H1 (cell line): ENCODE results near the gene EPB41L2. TPM values are rescaled to one million over a fixed set of nuclear protein-coding genes. Genes with fewer than 3 reads are reported as not detected.

ENCODE experiments used
- CTCF ChIA-PET: fragments of 300-600 bp; sonication (Branson Sonifier 250); formaldehyde crosslinking; loops from one replicate; lab custom pipeline; 2021; ENCODE audit not compliant: partially characterized antibody; lab: Charles Lee
- POLR2A ChIA-PET: fragments of 300-600 bp; sonication (Branson Sonifier 250); formaldehyde crosslinking; loops from one replicate; lab custom pipeline; 2021; ENCODE audit warnings: inconsistent platforms; ENCODE audit not compliant: partially characterized antibody; lab: Charles Lee
- DNase-seq, 2 experiments: peaks; one replicate each; pipeline versions ENCODE4 v3.0.0 to v3.0.0-alpha.2; 2010 to 2022; ENCODE audit warnings: low spot score in 2 of 2, low read depth in 1 of 2, mixed read lengths in 1 of 2
- FAIRE-seq: peaks from 2 replicates; lab custom pipeline; 2011; peaks lifted over from hg19 to GRCh38; lab: Jason Lieb, UNC
- H2AFZ ChIP-seq: 2 replicates; pipeline ENCODE4 v1.8.1; 2012; ENCODE audit warnings: low read length, inconsistent platforms
- H2AK5ac ChIP-seq: 2 replicates; pipeline ENCODE4 v1.6.1; 2013; ENCODE audit warnings: low read depth, low read length
- H2BK120ac ChIP-seq: replicated peaks from 2 replicates; pipeline ENCODE3; 2013; ENCODE audit warnings: low read depth, low read length, inconsistent platforms
- H2BK12ac ChIP-seq: 2 replicates; pipeline ENCODE4 v1.6.1; 2013; ENCODE audit warnings: low read depth, low read length
- H2BK15ac ChIP-seq: 2 replicates; pipeline ENCODE4 v1.6.1; 2013; ENCODE audit warnings: low read length
- H2BK20ac ChIP-seq: 2 replicates; pipeline ENCODE4 v1.6.1; 2013; ENCODE audit warnings: low read length
- H2BK5ac ChIP-seq: 2 replicates; pipeline ENCODE4 v1.6.1; 2013; ENCODE audit warnings: low read depth, low read length
- H3K14ac ChIP-seq: 2 replicates; pipeline ENCODE4 v1.6.1; 2013; ENCODE audit warnings: inconsistent platforms; ENCODE audit not compliant: insufficient read length
- H3K18ac ChIP-seq: 2 replicates; pipeline ENCODE4 v1.6.1; 2013; ENCODE audit warnings: low read length; ENCODE audit errors: extremely low read depth
- H3K23ac ChIP-seq: 2 replicates; pipeline ENCODE4 v1.6.1; 2013; ENCODE audit warnings: inconsistent platforms; ENCODE audit not compliant: insufficient read length
- H3K23me2 ChIP-seq: 2 replicates; pipeline ENCODE4 v1.6.1; 2013; ENCODE audit warnings: low read depth, low read length
- H3K27ac ChIP-seq: 2 replicates; pipeline ENCODE4 v1.6.1; 2011; ENCODE audit warnings: low read depth, low read length, inconsistent platforms
- H3K27me3 ChIP-seq, 4 experiments: replicated peaks in 1 of 4; 1 replicate in 1 of 4; 2 replicates in 3 of 4; pipeline versions ENCODE4 v1.6.1 to v1.8.1; 2011 to 2013; ENCODE audit warnings: low read length in 3 of 4, mild to moderate bottlenecking in 3 of 4, inconsistent platforms in 2 of 4, mixed read lengths in 2 of 4, moderate library complexity in 1 of 4; ENCODE audit not compliant: control insufficient read depth in 3 of 4, insufficient read depth in 3 of 4; ENCODE audit errors: extremely low read depth in 1 of 4
- H3K36me3 ChIP-seq, 4 experiments: 2 replicates each; pipeline versions ENCODE4 v1.6.1 to v1.8.1; 2011 to 2013; ENCODE audit warnings: mild to moderate bottlenecking in 4 of 4, low read length in 3 of 4, moderate library complexity in 2 of 4, control low read depth in 1 of 4, inconsistent platforms in 1 of 4; ENCODE audit not compliant: insufficient read depth in 4 of 4, control insufficient read depth in 2 of 4
- H3K4ac ChIP-seq: replicated peaks from 2 replicates; pipeline ENCODE3; 2013; ENCODE audit warnings: low read length, low read depth, mixed read lengths, inconsistent platforms; ENCODE audit not compliant: insufficient read length
- H3K4me1 ChIP-seq, 4 experiments: replicated peaks in 1 of 4; 1 replicate in 1 of 4; 2 replicates in 3 of 4; pipeline versions ENCODE4 v1.6.1 to v1.8.1; 2011 to 2013; ENCODE audit warnings: low read length in 3 of 4, inconsistent platforms in 2 of 4, mixed read lengths in 1 of 4; ENCODE audit not compliant: insufficient read depth in 4 of 4, control insufficient read depth in 3 of 4
- H3K4me2 ChIP-seq, 2 experiments: 2 replicates each; pipeline versions ENCODE4 v1.6.1 to v1.8.1; 2011 to 2013; ENCODE audit warnings: low read depth in 2 of 2, low read length in 2 of 2, control low read depth in 1 of 2, inconsistent platforms in 1 of 2, mild to moderate bottlenecking in 1 of 2; ENCODE audit not compliant: insufficient read depth in 1 of 2
- H3K4me3 ChIP-seq, 4 experiments: fragments of 200-600, 300-600 bp in 1 of 4; sonication (generic), shearing (Covaris generic), sonication (Bioruptor Twin) in 1 of 4; 2 replicates each; pipeline versions ENCODE4 v1.5.1 to v1.8.1; 2011 to 2016; ENCODE audit warnings: low read length in 4 of 4, low read depth in 3 of 4, control low read depth in 2 of 4, inconsistent platforms in 2 of 4, mild to moderate bottlenecking in 2 of 4, mixed read lengths in 1 of 4, moderate library complexity in 1 of 4; ENCODE audit not compliant: insufficient read depth in 2 of 4; ENCODE audit errors: extremely low read depth in 1 of 4
- H3K56ac ChIP-seq: replicated peaks from 2 replicates; pipeline ENCODE3; 2013; ENCODE audit warnings: low read depth, mild to moderate bottlenecking, mixed read lengths, low read length, inconsistent platforms; ENCODE audit not compliant: insufficient read length
- H3K79me1 ChIP-seq: 2 replicates; pipeline ENCODE4 v1.6.1; 2013; ENCODE audit warnings: low read depth, low read length, control low read depth
- H3K79me2 ChIP-seq, 2 experiments: 2 replicates each; pipeline versions ENCODE4 v1.6.1 to v1.8.1; 2012 to 2013; ENCODE audit warnings: low read length in 2 of 2, mild to moderate bottlenecking in 2 of 2, inconsistent platforms in 1 of 2; ENCODE audit not compliant: insufficient read depth in 2 of 2, control insufficient read depth in 1 of 2
- H3K9ac ChIP-seq, 4 experiments: replicated peaks in 1 of 4; 1 replicate in 1 of 4; 2 replicates in 3 of 4; pipeline versions ENCODE4 v1.6.1 to v1.8.1; 2011 to 2013; ENCODE audit warnings: low read depth in 3 of 4, low read length in 3 of 4, control low read depth in 2 of 4, mild to moderate bottlenecking in 2 of 4, moderate library complexity in 2 of 4, inconsistent platforms in 1 of 4; ENCODE audit errors: extremely low read depth in 1 of 4
- H3K9me3 ChIP-seq, 2 experiments: 2 replicates each; pipeline versions ENCODE4 v1.6.1 to v1.8.1; 2012 to 2013; ENCODE audit warnings: mild to moderate bottlenecking in 2 of 2, moderate library complexity in 2 of 2, control low read depth in 1 of 2, inconsistent platforms in 1 of 2, low read depth in 1 of 2, low read length in 1 of 2, mixed read lengths in 1 of 2; ENCODE audit not compliant: insufficient read depth in 2 of 2
- H4K20me1 ChIP-seq, 2 experiments: replicated peaks in 1 of 2; 2 replicates each; pipeline versions ENCODE3 to v1.8.1; 2011 to 2013; ENCODE audit warnings: inconsistent platforms in 2 of 2, low read length in 2 of 2, mild to moderate bottlenecking in 1 of 2; ENCODE audit not compliant: insufficient read depth in 2 of 2, control insufficient read depth in 1 of 2
- H4K5ac ChIP-seq: 2 replicates; pipeline ENCODE4 v1.6.1; 2013; ENCODE audit warnings: low read length, low read depth, mixed read lengths, inconsistent platforms; ENCODE audit not compliant: insufficient read length
- H4K8ac ChIP-seq: 2 replicates; pipeline ENCODE4 v1.8.0; 2013; ENCODE audit warnings: mild to moderate bottlenecking, moderate library complexity, low read length, inconsistent platforms; ENCODE audit not compliant: insufficient read depth; ENCODE audit errors: extremely low read depth
- H4K91ac ChIP-seq: replicated peaks from 2 replicates; pipeline ENCODE3; 2013; ENCODE audit warnings: low read length, mixed read lengths, inconsistent platforms; ENCODE audit not compliant: insufficient read length
- ATF2 ChIP-seq: IDR thresholded peaks from 2 replicates; pipeline ENCODE4 v1.6.1; 2012; ENCODE audit warnings: low read length, inconsistent platforms
- BACH1 ChIP-seq: IDR thresholded peaks from 2 replicates; pipeline ENCODE4 v1.6.1; 2012; ENCODE audit warnings: low read length, improper control_type of control experiment
- CREB1 ChIP-seq: IDR thresholded peaks from 2 replicates; pipeline ENCODE4 v1.6.1; 2012; ENCODE audit warnings: inconsistent platforms
- EGR1 ChIP-seq: IDR thresholded peaks from 2 replicates; pipeline ENCODE4 v1.6.1; 2011; ENCODE audit warnings: low read depth, low read length, borderline replicate concordance
- EZH2 ChIP-seq: fragments of 200-600 bp; sonication (generic); IDR thresholded peaks from 2 replicates; pipeline ENCODE4 v1.7.1; 2012; ENCODE audit warnings: low read depth, mild to moderate bottlenecking, moderate library complexity, low read length, inconsistent platforms; ENCODE audit not compliant: severe bottlenecking
- JUN ChIP-seq: IDR thresholded peaks from 2 replicates; pipeline ENCODE4 v1.6.1; 2011; ENCODE audit warnings: low read depth, mild to moderate bottlenecking, improper control_type of control experiment, low read length
- KDM1A ChIP-seq: fragments of 200-600, 300-600 bp; sonication (generic); IDR thresholded peaks from 2 replicates; pipeline ENCODE4 v1.7.1; 2016; ENCODE audit warnings: mild to moderate bottlenecking, low read length, borderline replicate concordance
- KDM5A ChIP-seq: fragments of 200-600 bp; IDR thresholded peaks from 2 replicates; pipeline ENCODE4 v1.7.1; 2012; ENCODE audit warnings: mild to moderate bottlenecking, low read length, inconsistent platforms, mixed read lengths
- RXRA ChIP-seq: IDR thresholded peaks from 2 replicates; pipeline ENCODE4 v1.6.1; 2011; ENCODE audit warnings: low read depth, mild to moderate bottlenecking, low read length, moderate library complexity; ENCODE audit not compliant: insufficient read depth
- SAP30 ChIP-seq: fragments of 300-600 bp; sonication (generic); IDR thresholded peaks from 2 replicates; pipeline ENCODE4 v1.7.1; 2012; ENCODE audit warnings: low read length, moderate library complexity, mild to moderate bottlenecking, inconsistent platforms; ENCODE audit not compliant: insufficient read depth, insufficient replicate concordance
- SP1 ChIP-seq: IDR thresholded peaks from 2 replicates; pipeline ENCODE4 v1.6.1; 2011; ENCODE audit warnings: low read depth, low read length
- SP2 ChIP-seq: IDR thresholded peaks from 2 replicates; pipeline ENCODE4 v1.6.1; 2012; ENCODE audit warnings: mild to moderate bottlenecking, low read length, inconsistent platforms
- TAF7 ChIP-seq: optimal IDR thresholded peaks from 2 replicates; pipeline ENCODE3; 2011; ENCODE audit warnings: low read depth, mild to moderate bottlenecking, inconsistent platforms, low read length, moderate library complexity, borderline replicate concordance
- YY1 ChIP-seq: IDR thresholded peaks from 2 replicates; pipeline ENCODE4 v1.6.1; 2011; ENCODE audit warnings: low read depth, mild to moderate bottlenecking, low read length
- WGBS, 2 experiments: shearing (Covaris generic) in 1 of 2; methylation state at CpG; one replicate each; pipeline versions ENCODE4 v1.1.6 to v1.1.7; 2013 to 2015; ENCODE audit warnings: low lambda C conversion rate in 2 of 2, mixed read lengths in 2 of 2, inconsistent platforms in 1 of 2, low coverage in 1 of 2, missing lambda C conversion rate in 1 of 2; ENCODE audit not compliant: insufficient replicate concordance in 2 of 2, insufficient coverage in 1 of 2, insufficient read length in 1 of 2; ENCODE audit errors: extremely low coverage in 1 of 2, missing lambda C conversion rate in 1 of 2; 5-methylcytosine and 5-hydroxymethylcytosine counted together
- polyA plus RNA-seq, 7 experiments: library from polyadenylated mRNA; depleted of rRNA in 3 of 7; stranded (reverse) in 5 of 7; unstranded in 2 of 7; fragments of >200 nt in 5 of 7; fragments of 200-250 nt in 2 of 7; gene quantifications; 1 replicate in 5 of 7; 2 replicates in 1 of 7; 4 replicates in 1 of 7; pipeline versions ENCODE4 v1.2.1 to v1.2.3, GENCODE V29; 2011 to 2013; ENCODE audit warnings: missing spikeins in 2 of 7, mixed read lengths in 2 of 7
- total RNA-seq: library from RNA; stranded (reverse); fragmentation: NEBNext Ultra II Directional; extraction: Animal tissue kit (Norgen Biotek cat#: 25700); gene quantifications from 2 replicates; pipeline ENCODE4 v1.2.1, GENCODE V29; 2021

The EPB41L2 gene
- total and polyA plus RNA-seq, 2 of the 8 experiments (the other 6 are each of a cell fraction or from before 2014, with no cell fraction given) = 22.5 to 123 TPM

GRCh38 chr6:130949553-130949952, 113.5 kb downstream of the EPB41L2 start:
- CTCF ChIA-PET = no interaction called here
- Histone ChIP-seq H2AK5ac (no peak overlapping the region), H4K20me1 (peaks cover 0 to 3% of the 10 kb centered on the region in 2 experiments), H3K79me1 (0 out of 2 replicates have a peak, but pooled peaks cover 2% of the 10 kb centered on the region), H3K56ac (no peak overlapping the region), H3K4me1 (peaks cover 0 to 4% (median 1%) of the 10 kb centered on the region in 4 experiments; a peak in 2 of 7 replicates), H3K23me2 (no peaks in the 10 kb centered on the region), H3K4me2 (no peak overlapping the region), H2AFZ (no peak overlapping the region), H2BK15ac (no peak overlapping the region), H2BK12ac (no peak overlapping the region), H2BK120ac (no peak overlapping the region), H3K79me2 (no peaks in the 10 kb centered on the region), H4K5ac (no peak overlapping the region), H3K4ac (no peak overlapping the region), H3K9me3 (no peaks in the 10 kb centered on the region), H3K9ac (no peak overlapping the region), H4K91ac (no peak overlapping the region), H2BK20ac (no peak overlapping the region), H3K27me3 (no peaks in the 10 kb centered on the region), H3K14ac (no peak overlapping the region), H2BK5ac (no peak overlapping the region), H3K36me3 (no peaks in the 10 kb centered on the region; a peak in 2 of 8 replicates), H4K8ac (no peak overlapping the region), H3K27ac (no peak overlapping the region), H3K18ac (no peak overlapping the region), H3K4me3 (no peak overlapping the region), H3K23ac (no peak overlapping the region)
- DNase-seq = no peak
- POLR2A ChIA-PET = no interaction called here
- no peak for FAIRE-seq
- WGBS, 2 experiments = 100% methylated on average over 1 of the region's 1 CpG; no CpG with 5 or more reads in 1 of the 2 experiments
- TF ChIP-seq SP2 = no peak
- TF ChIP-seq CREB1 = no peak
- no peak for TF ChIP-seq JUN
- TF ChIP-seq EZH2 = no peak
- TF ChIP-seq RXRA = no peak
- TF ChIP-seq SAP30 = no peak
- no peak for TF ChIP-seq TAF7
- no peak for TF ChIP-seq KDM5A
- TF ChIP-seq KDM1A = no peak
- no peak for TF ChIP-seq SP1
- no peak for TF ChIP-seq EGR1
- no peak for TF ChIP-seq BACH1
- no peak for TF ChIP-seq YY1
- TF ChIP-seq ATF2 = no peak
